PC-9 (cell line): ENCODE results near the gene DMAP1. TPM values are rescaled to one million over a fixed set of nuclear protein-coding genes. Genes with fewer than 3 reads are reported as not detected.

Experiments
- BruUV-seq: library from RNA; stranded (reverse); fragments of 400-500 nt; replicated peaks from 2 replicates; lab custom pipeline; 2021; lab: Mats Ljungman, UMichigan
- CTCF ChIA-PET: fragments of 300-600 bp; sonication (Branson Sonifier 250); formaldehyde crosslinking; loops from one replicate; lab custom pipeline; 2022; ENCODE audit warnings: antibody characterized with exemption; lab: Charles Lee
- POLR2A ChIA-PET: fragments of 300-600 bp; sonication (Branson Sonifier 250); formaldehyde crosslinking; loops from one replicate; lab custom pipeline; 2022; ENCODE audit warnings: antibody characterized with exemption; ENCODE audit not compliant: unreplicated experiment; lab: Charles Lee
- DNase-seq, 2 experiments: peaks; one replicate each; pipeline versions ENCODE4 v3.0.0 to v3.0.0-alpha.2; 2015 to 2022; ENCODE audit warnings: mixed read lengths in 1 of 2
- H2AFZ ChIP-seq: fragments of 200-600 bp; sonication (generic); 2 replicates; pipeline ENCODE4 v1.8.1; 2017; ENCODE audit warnings: antibody characterized with exemption
- H3F3A ChIP-seq: fragments of 200-600 bp; sonication (generic); 2 replicates; pipeline ENCODE4 v1.8.1; 2017; ENCODE audit warnings: antibody characterized with exemption, mild to moderate bottlenecking, low read depth; ENCODE audit not compliant: insufficient read depth
- H3K27ac ChIP-seq: fragments of 200-600 bp; sonication (generic); 2 replicates; pipeline ENCODE4 v1.6.1; 2016; ENCODE audit warnings: mixed run types
- H3K27me3 ChIP-seq: fragments of 200-600 bp; sonication (generic); 2 replicates; pipeline ENCODE4 v1.6.1; 2016; ENCODE audit warnings: low read depth, mixed run types; ENCODE audit not compliant: insufficient read depth
- H3K36me3 ChIP-seq: fragments of 200-600 bp; sonication (generic); 2 replicates; pipeline ENCODE4 v1.6.1; 2016; ENCODE audit warnings: low read depth, mixed run types
- H3K4me1 ChIP-seq: fragments of 200-600 bp; sonication (generic); replicated peaks from 2 replicates; pipeline ENCODE4 v1.6.1; 2016; ENCODE audit warnings: mixed run types; ENCODE audit not compliant: insufficient read depth
- H3K4me2 ChIP-seq: fragments of 200-600 bp; sonication (generic); 2 replicates; pipeline ENCODE4 v1.6.1; 2017; ENCODE audit warnings: mixed run types
- H3K4me3 ChIP-seq: fragments of 200-600 bp; sonication (generic); 2 replicates; pipeline ENCODE4 v1.6.1; 2016; ENCODE audit warnings: mixed run types
- H3K79me2 ChIP-seq: fragments of 200-600 bp; sonication (generic); 2 replicates; pipeline ENCODE4 v1.6.1; 2017; ENCODE audit warnings: low read depth, mixed run types
- H3K9me2 ChIP-seq: fragments of 200-600 bp; sonication (generic); 2 replicates; pipeline ENCODE4 v1.8.1; 2017; ENCODE audit warnings: mild to moderate bottlenecking; ENCODE audit not compliant: insufficient read depth
- H3K9me3 ChIP-seq: fragments of 200-600 bp; sonication (generic); 2 replicates; pipeline ENCODE4 v1.8.1; 2016; ENCODE audit warnings: low read depth; ENCODE audit not compliant: insufficient read depth
- H4K20me1 ChIP-seq: fragments of 200-600 bp; sonication (generic); 2 replicates; pipeline ENCODE4 v1.8.1; 2017; ENCODE audit not compliant: insufficient read depth
- EZH2 ChIP-seq: fragments of 200-600 bp; sonication (generic); IDR thresholded peaks from 2 replicates; pipeline ENCODE4 v1.8.0; 2017; ENCODE audit warnings: antibody characterized with exemption, low read depth
- intact Hi-C: fragments of 100-400 bp; cut with micrococcal nuclease; formaldehyde crosslinking; loops from one replicate; pipeline ENCODE4 v1.10.0; 2022; ENCODE audit not compliant: unreplicated experiment
- total RNA-seq: library from RNA; stranded (reverse); gene quantifications from 2 replicates; pipeline ENCODE4 v1.2.3, GENCODE V29; 2021
- TF ChIP-seq, protein P1 (sequence below): fragments of 200-600 bp; sonication (generic); conservative IDR thresholded peaks from 2 replicates; pipeline ENCODE4 v1.6.1; 2017; ENCODE audit warnings: mixed run types, antibody characterized with exemption, mild to moderate bottlenecking, moderate library complexity

Gene DMAP1
- total RNA-seq, 1 experiment from 2014 or later = 54.2 TPM

DNA sequence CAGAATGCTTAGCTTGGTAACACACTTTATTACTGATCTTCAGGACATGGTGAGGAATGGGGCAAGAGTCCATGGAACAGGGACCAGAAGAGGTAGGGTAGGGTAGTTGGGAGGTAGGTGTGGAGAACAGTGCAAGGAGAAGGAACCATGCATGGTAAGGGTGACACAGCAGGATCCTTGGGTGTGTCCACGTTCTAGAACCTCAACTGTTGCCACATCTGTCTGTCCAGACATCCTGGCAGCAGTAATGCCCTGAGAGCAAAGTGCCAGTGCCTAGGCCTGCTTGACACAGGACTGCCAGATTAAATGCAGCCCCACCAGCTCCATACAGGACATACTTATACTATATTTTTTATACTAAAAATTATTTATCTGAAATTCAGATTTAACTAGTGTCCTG is 13.9 kb downstream of the DMAP1 start:
- H3K4me2 ChIP-seq = no peak overlapping the region
- no peak overlapping the region for H2AFZ ChIP-seq
- DNase-seq = no peak
- no peaks in the 10 kb centered on the region for H3K36me3 ChIP-seq
- H3K4me3 ChIP-seq = no peak overlapping the region
- H3F3A ChIP-seq = no peaks in the 10 kb centered on the region
- no peak for TF ChIP-seq EZH2
- TF ChIP-seq, protein P1, sequence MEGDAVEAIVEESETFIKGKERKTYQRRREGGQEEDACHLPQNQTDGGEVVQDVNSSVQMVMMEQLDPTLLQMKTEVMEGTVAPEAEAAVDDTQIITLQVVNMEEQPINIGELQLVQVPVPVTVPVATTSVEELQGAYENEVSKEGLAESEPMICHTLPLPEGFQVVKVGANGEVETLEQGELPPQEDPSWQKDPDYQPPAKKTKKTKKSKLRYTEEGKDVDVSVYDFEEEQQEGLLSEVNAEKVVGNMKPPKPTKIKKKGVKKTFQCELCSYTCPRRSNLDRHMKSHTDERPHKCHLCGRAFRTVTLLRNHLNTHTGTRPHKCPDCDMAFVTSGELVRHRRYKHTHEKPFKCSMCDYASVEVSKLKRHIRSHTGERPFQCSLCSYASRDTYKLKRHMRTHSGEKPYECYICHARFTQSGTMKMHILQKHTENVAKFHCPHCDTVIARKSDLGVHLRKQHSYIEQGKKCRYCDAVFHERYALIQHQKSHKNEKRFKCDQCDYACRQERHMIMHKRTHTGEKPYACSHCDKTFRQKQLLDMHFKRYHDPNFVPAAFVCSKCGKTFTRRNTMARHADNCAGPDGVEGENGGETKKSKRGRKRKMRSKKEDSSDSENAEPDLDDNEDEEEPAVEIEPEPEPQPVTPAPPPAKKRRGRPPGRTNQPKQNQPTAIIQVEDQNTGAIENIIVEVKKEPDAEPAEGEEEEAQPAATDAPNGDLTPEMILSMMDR = no peak
- H3K9me2 ChIP-seq = no peaks in the 10 kb centered on the region
- ChIA-PET CTCF (interaction anchor here (0.6 kb wide), 1 partner anchor 286 kb away, joined by 4 read pairs; no protein-coding TSS in a partner anchor), POLR2A (no interaction called here)
- H3K79me2 ChIP-seq = no peaks in the 10 kb centered on the region
- no peaks in the 10 kb centered on the region for H3K9me3 ChIP-seq
- no peaks in the 10 kb centered on the region for H4K20me1 ChIP-seq
- no TSS peak for BruUV-seq
- H3K4me1 ChIP-seq = no peaks in the 10 kb centered on the region
- no peak overlapping the region for H3K27ac ChIP-seq
- H3K27me3 ChIP-seq = no peaks in the 10 kb centered on the region
- intact Hi-C loops = no loop called here

DNA sequence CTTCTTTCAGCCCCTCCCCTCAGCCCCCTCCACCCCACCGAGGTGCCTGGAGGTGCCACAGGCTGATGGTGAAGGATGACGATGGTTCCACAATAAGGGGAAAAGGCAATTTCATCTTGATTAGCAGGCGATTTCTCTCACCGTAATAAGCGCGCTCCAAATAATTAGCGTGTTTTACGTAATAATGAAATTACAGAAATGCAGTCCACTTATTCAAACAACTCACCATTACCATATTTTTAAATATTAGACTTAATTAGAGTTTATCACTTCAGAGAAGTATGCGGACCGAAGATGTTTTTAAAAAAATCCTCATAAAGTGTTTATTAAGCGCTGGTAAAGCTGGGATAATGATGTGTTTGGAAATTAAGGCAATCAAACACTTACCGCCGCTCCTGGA is 14.9 kb downstream of the DMAP1 start:
- H4K20me1 ChIP-seq = no peaks in the 10 kb centered on the region
- BruUV-seq = no TSS peak
- intact Hi-C loops = no loop called here
- H3K36me3 ChIP-seq = no peaks in the 10 kb centered on the region
- TF ChIP-seq EZH2 = no peak
- TF ChIP-seq, protein P1 = no peak
- no peak overlapping the region for H3K4me2 ChIP-seq
- H3K4me1 ChIP-seq = no peaks in the 10 kb centered on the region
- no peaks in the 10 kb centered on the region for H3K9me3 ChIP-seq
- no peaks in the 10 kb centered on the region for H3K79me2 ChIP-seq
- DNase-seq = no peak
- H3F3A ChIP-seq = no peaks in the 10 kb centered on the region
- H3K4me3 ChIP-seq = no peak overlapping the region
- POLR2A ChIA-PET = no interaction called here
- no peak overlapping the region for H2AFZ ChIP-seq
- no peaks in the 10 kb centered on the region for H3K27me3 ChIP-seq
- H3K9me2 ChIP-seq = no peaks in the 10 kb centered on the region
- CTCF ChIA-PET = interaction anchor here (0.6 kb wide), 1 partner anchor 137 kb away, joined by 8 read pairs; no protein-coding TSS in a partner anchor
- no peak overlapping the region for H3K27ac ChIP-seq

DNA sequence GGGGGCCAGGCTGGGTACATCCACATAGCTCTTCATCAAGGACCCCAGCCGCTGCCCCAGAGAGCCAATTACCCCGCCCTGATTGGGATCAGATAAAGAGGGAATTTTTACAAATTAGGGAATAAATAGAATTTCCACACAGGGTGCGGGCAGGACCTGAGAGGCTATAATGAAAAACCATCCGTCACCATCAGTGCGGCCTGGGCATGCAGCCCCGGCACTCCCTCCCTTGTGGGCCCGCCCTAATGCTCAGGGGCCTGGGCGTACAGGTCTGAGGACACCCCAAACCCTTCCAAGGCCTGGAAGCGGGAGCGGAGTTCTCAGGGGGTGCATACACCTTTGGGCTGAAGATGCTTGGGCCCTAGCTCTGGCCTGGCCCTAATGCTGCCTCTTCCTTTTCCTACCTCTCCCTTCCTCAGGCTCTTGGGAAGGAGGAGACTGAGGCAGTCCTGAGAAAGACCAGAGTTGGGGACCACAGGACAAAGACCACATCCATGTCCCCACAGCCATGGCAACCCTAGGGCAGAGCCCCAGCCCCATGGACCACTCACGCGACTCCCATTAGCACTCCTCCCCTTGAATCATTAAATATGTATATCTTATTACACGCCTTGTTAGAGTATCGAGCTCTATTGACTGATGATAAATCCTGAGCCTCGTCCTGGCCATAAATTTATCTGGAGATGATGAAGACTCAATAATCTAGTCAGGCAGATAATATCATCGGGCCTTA is 16.3 kb downstream of the DMAP1 start:
- intact Hi-C loops = no loop called here
- H3K4me3 ChIP-seq = no peak overlapping the region
- no peaks in the 10 kb centered on the region for H3K79me2 ChIP-seq
- no peaks in the 10 kb centered on the region for H3K27me3 ChIP-seq
- H3K9me3 ChIP-seq = no peaks in the 10 kb centered on the region
- H4K20me1 ChIP-seq = no peaks in the 10 kb centered on the region
- ChIA-PET CTCF (interaction anchor here (0.6 kb wide), 1 partner anchor 197 kb away, joined by 9 read pairs; no protein-coding TSS in a partner anchor), POLR2A (interaction anchor here (0.5 kb wide), 1 partner anchor 63 kb away, joined by 3 read pairs; no protein-coding TSS in a partner anchor)
- no peaks in the 10 kb centered on the region for H3K4me1 ChIP-seq
- DNase-seq = no peak
- no peaks in the 10 kb centered on the region for H3K36me3 ChIP-seq
- TF ChIP-seq, protein P1 = no peak
- TF ChIP-seq EZH2 = no peak
- no peaks in the 10 kb centered on the region for H3K9me2 ChIP-seq
- no peak overlapping the region for H3K27ac ChIP-seq
- no TSS peak for BruUV-seq
- no peaks in the 10 kb centered on the region for H3F3A ChIP-seq
- H3K4me2 ChIP-seq = no peak overlapping the region
- H2AFZ ChIP-seq = no peak overlapping the region
